RWPE1 (cell line): ENCODE data around the gene PRUNE1.

ENCODE experiments used
- CTCF ChIA-PET: fragments of 350-600 bp; sonication (Branson Sonifier 250); formaldehyde crosslinking; extraction: SDS; loops from one replicate; lab custom pipeline; 2021; lab: Yijun Ruan, JAX
- POLR2A ChIA-PET: fragments of 400-600 bp; formaldehyde crosslinking; extraction: SDS; loops from one replicate; lab custom pipeline; 2020; ENCODE audit warnings: antibody characterized with exemption; ENCODE audit not compliant: low non-redundant PET; lab: Yijun Ruan, JAX
- DNase-seq: peaks from one replicate; pipeline ENCODE4 v3.0.0; 2012; ENCODE audit warnings: low spot score
- H3K27ac ChIP-seq: fragments of 450-650 bp; 2 replicates; pipeline ENCODE4 v1.5.1; 2017
- TF ChIP-seq, protein P1 (sequence below): fragments of 450-650 bp; conservative IDR thresholded peaks from 2 replicates; pipeline ENCODE4 v1.5.1; 2017; ENCODE audit warnings: low read depth, mild to moderate bottlenecking

The PRUNE1 gene

DNA sequence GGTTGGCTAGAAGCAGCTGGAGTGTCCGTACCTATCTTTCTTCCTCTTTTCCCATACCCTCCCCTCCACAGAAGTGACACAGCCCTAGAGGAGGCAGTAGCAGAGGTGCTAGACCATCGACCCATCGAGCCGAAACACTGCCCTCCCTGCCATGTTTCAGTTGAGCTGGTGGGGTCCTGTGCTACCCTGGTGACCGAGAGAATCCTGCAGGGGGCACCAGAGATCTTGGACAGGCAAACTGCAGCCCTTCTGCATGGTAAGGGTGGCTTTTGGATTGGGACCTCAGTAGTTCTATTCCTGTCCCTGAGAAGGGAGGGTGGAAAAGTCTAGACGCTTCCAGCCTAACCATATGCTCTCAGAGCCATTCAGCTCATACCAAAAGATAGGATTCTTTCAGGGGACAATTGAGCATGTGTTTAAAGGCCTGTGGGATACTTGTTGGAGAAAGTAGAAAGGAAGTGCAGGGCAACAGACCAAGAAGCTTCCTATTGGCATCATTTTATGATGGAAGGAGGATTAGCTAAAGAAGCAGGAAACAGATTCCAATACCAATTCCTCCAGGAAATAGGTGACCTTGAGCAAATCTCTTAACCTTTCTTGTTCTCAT is 16.4 kb downstream of the PRUNE1 start:
- ChIA-PET CTCF (interaction anchor here (0.6 to 1.2 kb wide), 8 partner anchors 12 to 362 kb away, joined by 3 to 7 read pairs (median 4); partner anchors contain the start of gene BNIPL), POLR2A (no interaction called here)
- TF ChIP-seq, protein P1, sequence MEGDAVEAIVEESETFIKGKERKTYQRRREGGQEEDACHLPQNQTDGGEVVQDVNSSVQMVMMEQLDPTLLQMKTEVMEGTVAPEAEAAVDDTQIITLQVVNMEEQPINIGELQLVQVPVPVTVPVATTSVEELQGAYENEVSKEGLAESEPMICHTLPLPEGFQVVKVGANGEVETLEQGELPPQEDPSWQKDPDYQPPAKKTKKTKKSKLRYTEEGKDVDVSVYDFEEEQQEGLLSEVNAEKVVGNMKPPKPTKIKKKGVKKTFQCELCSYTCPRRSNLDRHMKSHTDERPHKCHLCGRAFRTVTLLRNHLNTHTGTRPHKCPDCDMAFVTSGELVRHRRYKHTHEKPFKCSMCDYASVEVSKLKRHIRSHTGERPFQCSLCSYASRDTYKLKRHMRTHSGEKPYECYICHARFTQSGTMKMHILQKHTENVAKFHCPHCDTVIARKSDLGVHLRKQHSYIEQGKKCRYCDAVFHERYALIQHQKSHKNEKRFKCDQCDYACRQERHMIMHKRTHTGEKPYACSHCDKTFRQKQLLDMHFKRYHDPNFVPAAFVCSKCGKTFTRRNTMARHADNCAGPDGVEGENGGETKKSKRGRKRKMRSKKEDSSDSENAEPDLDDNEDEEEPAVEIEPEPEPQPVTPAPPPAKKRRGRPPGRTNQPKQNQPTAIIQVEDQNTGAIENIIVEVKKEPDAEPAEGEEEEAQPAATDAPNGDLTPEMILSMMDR, result peak; percentile 57
- H3K27ac ChIP-seq, result no peak overlapping the region
- peak; percentile 53 for DNase-seq

DNA sequence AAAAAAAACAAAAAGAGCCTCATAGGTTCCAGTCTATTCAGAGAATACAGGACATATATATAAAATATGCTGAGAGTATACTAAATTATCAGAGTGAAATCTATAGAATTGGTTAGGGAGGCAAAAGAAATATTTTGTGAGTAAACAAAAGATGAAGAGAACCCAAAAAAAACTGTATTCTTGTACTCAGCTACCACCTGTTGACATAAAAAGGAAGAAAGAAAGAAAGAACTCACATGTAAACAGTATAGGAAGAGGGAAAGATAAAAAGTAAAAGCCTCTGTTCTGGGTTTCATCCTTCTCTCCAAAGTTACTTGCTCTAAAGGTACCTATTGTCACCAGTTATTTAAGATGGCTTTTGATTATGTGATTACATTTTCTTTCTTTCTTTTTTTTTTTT is 18.2 kb downstream of the PRUNE1 start:
- no peak for DNase-seq
- CTCF ChIA-PET, result no interaction called here
- TF ChIP-seq, protein P1, result no peak
- POLR2A ChIA-PET, result interaction anchor here (0.7 kb wide), 1 partner anchor 110 kb away, joined by 3 read pairs; no protein-coding TSS in a partner anchor
- no peak overlapping the region for H3K27ac ChIP-seq

DNA sequence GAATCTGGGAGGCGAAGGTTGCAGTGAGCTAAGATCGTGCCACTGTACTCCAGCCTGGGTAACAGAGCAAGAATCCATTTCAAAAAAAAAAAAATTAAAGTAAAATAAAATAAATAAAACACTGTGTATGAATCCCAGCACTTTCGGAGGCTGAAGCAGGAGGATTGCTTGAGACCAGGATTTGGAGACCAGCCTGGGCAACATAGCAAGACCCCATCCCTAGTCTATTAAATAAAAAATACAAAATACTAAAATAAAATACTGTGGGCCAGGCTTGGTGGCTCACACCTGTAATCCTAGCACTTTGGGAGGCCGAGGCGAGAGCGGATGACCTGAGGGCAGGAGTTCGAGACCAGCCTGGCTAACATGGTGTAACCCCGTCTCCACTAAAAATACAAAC is 23.9 kb downstream of the PRUNE1 start:
- ChIA-PET CTCF (interaction anchor here (1.3 kb wide), 1 partner anchor 16 kb away, joined by 4 read pairs; no protein-coding TSS in a partner anchor), POLR2A (no interaction called here)
- no peak overlapping the region for H3K27ac ChIP-seq
- TF ChIP-seq, protein P1, result no peak
- no peak for DNase-seq

DNA sequence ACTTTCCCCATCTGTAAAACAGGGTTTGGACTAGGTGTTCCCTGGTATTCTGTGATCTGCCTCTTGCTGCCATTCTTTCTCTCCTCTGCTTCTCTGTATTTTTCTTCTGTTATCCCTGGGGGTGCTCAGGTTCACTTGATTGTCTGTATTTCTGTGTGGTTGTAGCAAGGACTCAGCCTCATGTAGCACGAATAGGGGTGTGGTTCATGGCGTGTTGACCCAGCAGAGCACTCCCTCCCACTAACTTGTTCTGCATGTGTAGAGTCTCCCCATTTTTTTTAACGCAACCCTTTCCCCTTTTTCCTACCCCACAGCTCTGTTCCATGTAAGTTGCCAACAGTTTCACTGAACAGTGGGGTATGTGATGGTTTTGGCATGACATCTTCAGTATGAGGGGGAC is 26.9 kb downstream of the PRUNE1 start:
- CTCF ChIA-PET, result interaction anchor here (0.6 kb wide), 2 partner anchors 39 to 121 kb away, joined by 3 to 4 read pairs; no protein-coding TSS in a partner anchor
- no peak overlapping the region for H3K27ac ChIP-seq
- POLR2A ChIA-PET, result no interaction called here
- TF ChIP-seq, protein P1, result no peak
- DNase-seq, result no peak

DNA sequence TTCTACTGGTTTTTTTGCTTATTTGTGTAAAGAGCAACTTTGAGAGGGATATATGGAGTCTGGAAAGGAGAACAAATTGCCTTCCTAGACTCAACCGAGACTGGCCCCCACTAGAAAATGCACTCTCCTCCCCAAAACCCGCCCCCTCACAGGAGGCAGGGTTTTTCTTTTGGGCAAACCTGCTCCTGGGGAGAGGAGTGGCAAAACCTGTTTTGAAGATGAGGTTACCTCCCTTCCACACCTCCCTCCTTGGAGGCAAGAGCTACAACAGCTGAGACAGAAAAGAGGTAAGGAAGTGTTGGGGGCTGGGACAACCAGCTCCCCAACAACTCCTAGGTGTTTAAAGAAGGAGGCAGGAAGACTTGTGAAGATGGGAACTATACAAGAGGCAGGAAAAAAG is 28.1 kb downstream of the PRUNE1 start, which contains the start of gene BNIPL:
TSS of gene BNIPL (plus strand) at position 231 of the 400 bp plus-strand sequence. CDS start at position 371, 140 bp downstream.
- TF ChIP-seq, protein P1, result no peak
- H3K27ac ChIP-seq, result no peak within 1 kb of the TSS
- POLR2A ChIA-PET, result no interaction called here
- CTCF ChIA-PET, result interaction anchor here (0.7 to 1.2 kb wide), 4 partner anchors 9 to 135 kb away, joined by 4 to 8 read pairs (median 5); no protein-coding TSS in a partner anchor
- DNase-seq, result peak; percentile 32

DNA sequence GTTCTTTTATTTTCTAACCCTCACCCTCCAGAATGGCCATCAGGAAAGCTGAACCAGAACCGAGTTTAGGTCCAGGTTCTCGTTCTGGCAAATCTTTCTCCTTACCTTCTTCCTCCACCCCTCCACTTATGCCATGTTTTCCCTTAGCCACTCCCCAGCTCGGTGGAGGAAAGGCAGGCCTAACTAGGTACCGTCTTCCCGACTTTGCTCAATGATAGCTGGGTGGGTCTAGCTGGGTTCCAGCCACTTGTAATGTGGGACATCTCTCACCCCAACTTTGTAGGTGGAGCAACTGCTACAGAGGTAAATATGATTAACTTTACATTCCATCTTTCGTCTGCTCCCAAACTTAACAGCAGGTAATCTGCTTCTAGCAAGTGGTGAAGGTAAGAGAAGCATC is 28.8 kb downstream of the PRUNE1 start:
- ChIA-PET POLR2A (no interaction called here), CTCF (interaction anchor here (1.0 to 1.2 kb wide), 3 partner anchors 9 to 12 kb away, joined by 3 to 8 read pairs (median 4); partner anchors contain the start of gene C1orf56)
- H3K27ac ChIP-seq, result no peak overlapping the region
- DNase-seq, result no peak
- TF ChIP-seq, protein P1, result no peak
